GM19438 (cell line): Measurements from ENCODE around the gene TMEM51.

Experiments
- ATAC-seq: cut with Tn5 transposase; IDR thresholded peaks from one replicate; pipeline ENCODE4 v1.9.1; 2021; ENCODE audit warnings: low read depth; ENCODE audit not compliant: unreplicated experiment

The TMEM51 gene

DNA sequence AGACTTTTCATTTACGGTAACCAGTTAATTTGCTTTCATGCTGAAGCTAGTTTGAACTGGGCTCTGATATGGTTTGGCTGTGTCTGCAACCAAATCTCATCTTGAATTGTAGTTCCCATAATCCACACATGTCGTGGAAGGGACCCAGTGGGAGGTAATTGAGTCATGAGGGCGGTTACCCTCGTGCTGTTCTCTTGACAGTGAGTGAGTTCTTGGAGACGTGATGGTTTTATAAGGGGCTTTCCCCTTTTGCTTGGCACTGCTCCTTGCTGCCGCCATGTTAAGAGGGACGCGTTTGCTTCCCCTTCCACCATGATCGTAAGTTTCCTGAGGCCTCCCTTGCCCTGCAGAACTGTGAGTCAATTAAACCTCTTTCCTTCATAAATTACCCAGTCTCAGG is 83.2 kb downstream of the TMEM51 start:
- no peak for ATAC-seq

DNA sequence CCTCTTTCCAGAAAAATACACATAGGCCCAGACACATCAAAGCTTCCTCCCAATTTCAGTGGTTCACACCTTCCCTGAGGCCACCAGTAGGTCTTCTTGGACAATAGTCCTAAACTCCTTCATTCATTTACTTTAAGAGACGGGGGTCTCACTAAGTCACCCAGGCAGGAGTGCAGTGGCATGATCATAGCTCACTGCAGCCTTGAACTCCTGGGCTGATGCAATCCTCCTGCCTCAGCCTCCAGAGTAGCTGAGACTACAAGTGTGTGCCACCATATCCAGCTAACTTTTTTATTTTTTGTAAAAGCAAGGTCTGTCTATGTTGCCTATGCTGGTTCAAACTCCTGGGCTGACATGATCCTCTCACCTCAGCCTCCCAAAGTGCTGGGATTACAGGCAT is 85.2 kb downstream of the TMEM51 start:
- no peak for ATAC-seq

DNA sequence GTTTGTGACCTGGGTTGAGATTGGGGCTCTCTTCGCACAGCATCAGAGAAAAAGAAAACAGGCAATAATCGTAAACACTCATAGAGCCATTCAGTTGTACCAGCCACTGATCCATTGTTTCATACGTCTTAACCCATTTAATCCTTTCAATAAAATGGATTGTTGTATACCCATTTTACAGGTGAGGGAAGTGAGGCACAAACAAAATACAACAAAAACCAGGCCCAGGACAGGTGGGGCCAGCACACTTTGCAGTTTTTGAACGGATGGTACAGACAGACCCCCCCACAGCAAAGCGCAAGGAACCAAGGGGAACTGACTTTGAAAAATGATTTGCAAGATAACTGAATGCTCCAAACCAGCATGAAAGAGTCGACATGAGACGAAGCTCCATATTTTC is 89.2 kb downstream of the TMEM51 start:
- ATAC-seq, result no peak

DNA sequence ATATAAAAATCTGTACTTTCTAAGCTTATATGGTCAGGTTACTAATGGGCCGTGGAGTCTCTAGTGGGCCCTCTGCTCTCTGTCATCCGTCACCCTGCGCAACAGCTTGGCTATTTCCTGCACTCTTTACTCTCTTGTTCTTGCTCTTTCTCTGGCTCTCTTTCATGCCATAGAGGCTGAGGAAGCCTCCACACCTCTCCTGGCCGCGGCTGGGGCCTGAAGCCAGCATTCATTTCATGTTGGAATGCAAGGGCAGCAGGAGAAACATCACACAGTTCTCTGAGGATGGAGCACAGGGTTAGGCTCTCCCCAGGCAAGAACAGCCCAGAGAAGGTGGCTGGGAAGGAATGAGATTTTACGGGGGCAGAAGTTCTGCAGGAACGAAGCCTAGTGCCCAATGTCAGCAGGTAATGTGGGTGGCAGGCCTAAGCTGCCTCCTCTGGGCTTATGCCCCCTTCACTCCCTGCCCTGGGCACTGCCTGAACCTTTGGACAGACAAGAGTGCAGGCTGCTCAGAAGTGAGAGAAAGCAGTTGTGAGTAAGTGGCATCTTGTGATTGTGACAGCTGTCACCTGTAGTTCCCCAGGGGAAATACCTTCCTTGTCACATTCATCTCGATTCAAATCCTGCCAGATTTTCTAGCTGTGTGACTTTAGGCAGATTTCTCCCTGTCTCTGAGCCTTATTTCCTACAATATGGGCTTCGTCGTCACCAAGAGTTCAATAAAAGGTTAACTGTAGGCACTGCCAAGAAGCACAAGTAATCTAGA is 89.9 kb downstream of the TMEM51 start:
- ATAC-seq, result no peak

DNA sequence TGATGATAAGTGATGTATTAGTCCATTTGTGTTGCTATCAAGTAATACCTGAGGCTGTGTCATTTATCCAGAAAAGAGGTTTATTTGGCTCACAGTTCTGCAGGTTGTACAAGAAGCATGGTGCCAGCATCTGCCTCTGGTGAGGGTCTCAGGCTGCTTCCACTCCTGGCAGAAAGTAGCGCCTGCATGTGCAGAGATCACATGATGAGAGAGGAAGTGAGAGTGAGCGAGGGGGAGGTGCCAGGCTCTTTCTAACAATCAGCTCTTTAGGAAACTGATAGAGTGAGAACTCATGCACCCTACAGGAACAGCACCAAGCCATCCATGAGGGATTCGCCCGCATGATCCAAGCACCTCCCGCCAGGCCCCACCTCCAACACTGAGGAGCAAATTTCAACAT is 91.3 kb downstream of the TMEM51 start:
- no peak for ATAC-seq

DNA sequence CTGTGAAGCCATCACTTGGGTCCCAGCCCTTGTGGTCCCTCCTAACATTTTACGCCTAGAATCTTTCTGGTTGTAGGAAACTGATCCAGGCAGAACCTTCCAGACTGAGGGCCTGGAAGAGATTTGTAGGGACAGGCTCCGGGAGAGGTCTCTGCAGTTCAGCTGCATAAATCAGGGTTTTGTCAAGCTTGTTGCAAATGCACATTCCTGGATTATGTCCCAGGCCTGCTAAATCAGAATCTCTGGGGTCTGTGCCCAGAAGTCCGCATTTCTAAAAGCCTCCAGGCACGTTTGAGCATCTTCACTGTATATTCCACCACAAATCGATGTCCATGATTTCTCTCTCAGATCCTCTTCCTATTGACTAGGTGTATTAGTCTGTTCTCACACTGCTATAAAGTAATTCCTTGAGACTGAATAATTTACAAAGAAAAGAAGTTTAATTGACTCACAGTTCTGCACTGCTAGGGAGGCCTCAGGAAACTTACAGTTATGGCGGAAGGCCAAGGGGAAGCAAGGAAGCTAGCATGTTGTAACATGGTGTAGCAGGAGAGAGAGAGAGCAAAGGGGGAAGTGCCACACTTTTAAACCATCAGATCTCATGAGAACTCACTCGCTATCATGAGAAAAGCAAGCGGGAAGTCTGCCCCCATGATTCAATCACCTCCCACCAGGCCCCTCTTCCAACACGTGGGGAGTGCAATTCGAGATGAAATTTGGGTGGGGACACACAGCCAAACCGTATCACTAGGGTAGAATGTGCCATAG is 92.2 kb downstream of the TMEM51 start:
- no peak for ATAC-seq

DNA sequence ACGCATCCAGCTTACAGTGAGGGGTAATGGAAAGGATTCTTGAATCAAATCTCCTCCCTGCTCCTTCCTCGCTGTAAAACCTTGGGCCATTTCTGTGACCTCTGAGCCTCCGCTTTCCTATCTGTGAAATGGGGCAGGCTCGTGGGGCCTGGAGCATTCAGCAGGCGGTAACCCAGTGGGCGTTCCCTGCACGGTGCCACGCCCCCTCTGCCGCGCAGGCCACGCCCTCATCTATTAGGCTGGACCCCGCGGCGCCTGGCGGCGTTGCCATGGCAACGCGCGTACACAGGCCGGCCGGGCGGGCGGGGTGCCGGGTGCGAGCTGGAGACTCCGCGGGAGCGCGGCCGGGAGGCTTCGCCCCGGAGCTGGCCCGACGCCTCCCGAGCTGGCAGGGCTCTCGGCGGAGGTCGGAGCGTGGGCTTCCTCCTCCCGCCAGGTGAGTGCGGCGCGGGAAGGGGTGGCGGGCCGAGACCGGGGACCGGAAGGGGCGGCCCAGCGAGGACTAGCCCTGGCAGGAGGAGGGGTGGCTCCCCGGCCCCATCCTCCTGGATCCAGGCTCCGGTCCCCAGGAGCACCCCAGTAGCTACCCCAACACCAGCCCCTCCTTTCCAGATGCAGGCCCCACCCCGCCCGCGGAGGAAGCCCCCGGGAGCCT is 93.5 kb downstream of the TMEM51 start, which contains the start of gene FHAD1:
Gene FHAD1 (plus strand): TSS at position 264 of the 655 bp plus-strand sequence. CDS start 4,562 bp downstream, outside the sequence.
- no peak for ATAC-seq

DNA sequence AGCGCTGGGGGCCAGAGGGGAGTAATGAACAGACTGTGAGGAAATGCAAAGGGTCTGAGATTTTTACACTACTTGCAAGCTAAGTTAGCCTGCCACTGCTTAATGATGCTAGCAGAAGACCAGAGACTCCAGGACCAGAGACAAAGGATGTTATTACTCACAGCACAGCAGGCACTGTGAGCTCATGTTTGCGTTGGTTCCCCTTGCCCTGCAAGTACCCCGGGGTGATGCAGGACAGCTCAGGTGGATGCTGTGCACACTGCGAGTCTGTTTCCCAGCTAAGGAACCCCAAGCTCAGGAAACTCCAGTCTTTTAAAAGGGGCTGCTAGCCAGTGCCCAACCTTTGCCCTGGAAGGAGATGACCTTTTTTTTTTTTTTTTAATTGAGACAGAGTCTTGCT is 94.7 kb downstream of the TMEM51 start:
- no peak for ATAC-seq

DNA sequence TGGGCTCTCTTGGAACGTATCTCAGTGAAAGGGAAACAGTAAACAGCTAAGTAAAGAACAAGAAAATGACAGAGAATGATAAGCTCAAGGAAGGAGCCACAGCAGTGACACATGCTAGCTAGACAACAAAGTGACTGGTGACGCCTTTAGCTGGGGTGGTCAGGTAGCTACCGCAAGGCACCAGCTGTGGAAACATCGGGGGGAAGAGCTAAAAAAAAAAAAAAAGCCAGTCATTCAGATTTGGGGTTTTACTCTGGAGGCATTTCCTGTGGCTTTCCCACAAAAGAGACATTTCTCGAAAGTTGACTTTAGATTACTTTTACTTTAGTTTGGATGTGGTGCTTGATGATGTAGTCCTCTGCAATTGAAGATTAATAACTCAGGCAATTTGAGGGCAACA is 95.5 kb downstream of the TMEM51 start:
- ATAC-seq, result no peak

DNA sequence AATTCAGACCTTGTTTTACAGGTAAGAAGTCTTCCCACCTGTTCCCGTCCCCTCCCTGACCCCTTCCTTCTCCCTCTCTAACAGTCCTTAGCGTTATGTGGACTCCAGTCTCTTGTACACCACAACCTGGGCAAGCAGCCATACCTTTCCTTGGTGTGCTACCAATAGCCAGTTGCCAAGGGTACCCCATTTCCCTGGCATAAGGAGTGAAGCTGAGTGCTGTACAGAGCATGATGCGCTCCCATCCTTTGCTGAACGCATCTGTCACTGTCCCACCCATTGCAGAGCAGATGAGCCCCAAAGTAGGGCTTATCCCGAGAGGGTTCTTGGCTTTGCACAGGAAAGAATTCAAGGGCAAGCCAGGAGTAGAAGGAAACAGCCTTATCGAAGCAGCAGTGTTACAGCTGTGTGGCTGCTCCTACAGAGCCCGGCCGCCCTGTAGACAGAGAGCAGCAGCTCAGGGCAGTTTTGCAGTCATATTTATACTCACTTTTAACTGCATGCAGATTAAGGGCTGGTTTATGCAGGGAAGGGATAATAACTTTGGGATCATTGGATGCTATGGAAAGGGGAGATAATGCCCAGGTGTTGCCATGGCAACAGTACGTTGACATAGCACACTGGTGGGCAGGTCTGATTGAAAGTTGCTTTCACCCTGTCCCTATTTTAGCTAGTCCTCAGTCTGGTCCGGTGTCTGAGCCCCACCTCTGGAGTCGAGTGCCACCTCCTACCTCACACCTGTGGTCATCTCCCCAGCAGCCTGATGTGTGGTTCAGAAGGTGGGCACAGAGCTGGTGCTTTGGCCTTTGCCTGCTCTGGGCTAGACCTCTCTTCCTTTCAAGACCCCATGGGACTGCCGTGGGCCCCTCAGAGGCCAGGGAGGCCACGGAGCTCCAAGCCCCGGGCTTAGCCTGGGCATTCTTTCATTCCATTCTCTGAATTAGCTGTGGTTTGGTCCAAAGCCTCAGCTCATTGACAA is 98.6 kb downstream of the TMEM51 start:
- no peak for ATAC-seq

DNA sequence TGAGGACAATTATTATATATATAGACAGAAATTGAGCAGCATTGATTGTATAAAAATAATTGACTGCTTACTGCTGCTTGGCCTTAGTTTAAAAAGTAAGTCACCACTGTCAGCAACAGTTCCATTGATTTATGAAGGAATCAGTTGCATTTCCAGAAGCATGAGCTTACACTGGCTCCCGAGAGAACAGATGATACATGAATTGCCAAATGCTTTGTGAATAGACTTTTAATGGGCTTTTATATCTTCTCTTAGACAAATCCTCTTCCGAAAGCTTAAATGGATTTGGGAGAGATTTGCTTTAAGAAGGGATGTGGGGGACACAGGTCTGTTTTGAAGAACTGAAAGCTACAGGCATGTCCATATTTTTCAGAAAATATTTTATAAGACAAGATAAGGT is 101.0 kb downstream of the TMEM51 start:
- no peak for ATAC-seq

DNA sequence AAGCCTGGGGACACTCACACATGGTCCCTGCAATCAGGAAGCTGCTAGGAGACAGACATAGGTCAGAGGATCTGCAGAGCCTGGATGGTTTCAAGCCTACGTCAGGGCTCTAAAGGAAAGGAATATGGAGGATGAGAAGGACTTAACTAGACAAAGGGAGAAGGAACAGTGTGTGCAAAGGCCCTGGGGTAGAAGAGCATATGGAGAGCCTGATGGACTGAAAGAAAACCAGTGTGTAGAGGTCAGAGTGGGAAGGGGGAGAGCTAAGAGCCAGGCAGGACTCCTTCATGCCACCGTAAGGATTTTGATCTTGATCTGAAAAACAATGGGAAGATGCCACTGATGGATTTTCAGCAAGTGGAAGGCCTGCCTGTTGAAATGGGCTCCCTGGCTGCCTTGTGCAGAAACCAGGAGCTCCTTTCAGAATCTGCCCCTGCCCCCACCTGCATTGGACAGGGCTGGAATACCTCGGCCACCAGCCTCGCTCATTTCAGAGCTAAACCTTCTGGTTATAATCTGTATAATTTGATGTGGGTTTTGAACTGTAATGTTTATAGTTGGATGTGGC is 102.1 kb downstream of the TMEM51 start:
- ATAC-seq, result no peak

DNA sequence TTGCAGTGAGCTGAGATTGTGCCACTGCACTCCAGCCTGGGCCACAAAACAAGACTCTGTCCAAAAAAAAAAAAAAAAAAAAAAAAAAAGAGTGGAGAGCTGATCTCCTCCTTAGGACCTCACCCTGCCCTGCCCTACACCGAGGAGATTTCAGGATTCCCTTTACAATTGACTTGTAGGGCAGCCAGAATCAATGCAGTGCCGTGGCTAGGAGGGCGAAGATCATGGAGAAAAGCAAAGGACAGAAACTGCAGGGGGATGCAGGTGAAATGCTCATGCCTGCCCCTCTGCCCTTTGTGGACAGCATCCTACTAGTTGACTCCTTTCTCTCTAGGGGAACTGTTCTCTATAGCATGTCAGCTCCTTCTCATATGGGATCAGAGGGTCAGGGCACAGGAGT is 103.0 kb downstream of the TMEM51 start:
- no peak for ATAC-seq

DNA sequence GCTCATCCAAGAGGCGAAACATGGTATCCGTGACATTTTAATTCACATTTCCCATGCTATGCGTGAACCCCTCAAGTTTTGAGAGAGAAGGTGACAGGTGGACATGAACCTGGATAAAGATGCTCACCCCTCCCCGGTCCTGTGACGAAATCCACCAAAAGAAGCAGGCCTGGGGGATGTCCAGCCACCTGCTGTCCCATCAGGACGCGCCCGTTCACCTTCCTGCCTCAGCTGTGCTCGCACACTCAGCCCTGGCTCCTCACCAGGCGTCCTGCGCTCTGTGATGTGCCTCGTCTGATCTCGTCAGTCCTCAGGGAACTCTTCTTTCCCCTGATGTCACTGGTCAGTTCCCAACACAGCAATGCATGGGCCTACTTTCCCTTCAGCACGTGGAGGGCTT is 103.8 kb downstream of the TMEM51 start:
- ATAC-seq, result no peak

DNA sequence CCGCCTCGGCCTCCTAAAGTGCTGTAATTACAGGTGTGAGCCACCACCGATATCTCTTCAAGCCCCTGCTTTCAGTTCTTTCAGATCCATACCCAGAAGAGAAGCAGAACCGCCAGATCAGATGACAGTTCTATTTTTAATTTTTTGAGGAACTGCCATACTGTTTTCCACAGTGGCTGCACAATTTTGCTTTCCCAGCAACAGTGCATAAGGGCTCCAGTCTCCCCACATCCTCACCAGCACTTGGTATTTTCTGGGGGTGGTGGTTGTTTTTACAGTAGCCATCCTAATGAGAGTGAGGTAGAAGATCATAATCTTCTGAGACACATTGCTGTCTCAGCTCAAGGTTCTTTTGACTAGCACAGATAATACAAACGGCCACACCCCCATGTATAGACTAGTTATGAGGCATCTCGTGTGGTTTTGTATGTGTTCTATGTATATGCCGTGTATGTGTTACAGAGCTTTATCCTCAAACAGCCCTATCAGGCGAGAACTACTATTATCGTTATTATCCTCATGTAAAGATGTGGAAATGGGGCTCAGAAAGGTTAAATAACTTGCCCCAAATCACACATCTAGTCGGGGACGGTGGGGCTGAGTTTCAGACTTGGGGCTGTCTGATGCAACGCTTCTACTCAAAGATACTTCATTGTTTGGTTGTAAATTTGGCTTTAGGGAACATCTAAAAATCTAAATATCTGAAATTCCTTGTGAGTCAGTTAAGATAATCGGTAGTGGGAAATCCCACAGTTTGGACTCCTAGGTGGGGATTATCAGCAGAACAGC is 105.5 kb downstream of the TMEM51 start:
- no peak for ATAC-seq

DNA sequence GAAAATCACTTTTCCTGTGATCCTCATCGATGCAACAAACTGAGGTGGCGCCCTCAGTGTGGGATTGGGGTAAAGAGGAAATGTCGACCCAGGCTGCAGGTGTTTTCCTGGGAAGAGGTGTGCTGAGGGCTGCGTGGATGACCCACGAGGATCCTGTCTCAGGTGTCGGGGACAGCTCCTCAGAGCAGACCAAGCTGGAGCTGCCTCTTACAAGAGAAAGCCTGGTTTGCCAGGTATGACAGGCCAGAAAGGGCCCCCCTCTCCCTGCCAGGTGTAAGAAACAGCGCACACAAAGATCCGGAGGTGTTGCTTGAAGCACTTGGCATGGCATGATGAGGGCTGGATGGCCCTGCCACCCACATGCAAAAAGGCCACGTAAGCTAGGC is 106.1 kb downstream of the TMEM51 start:
- no peak for ATAC-seq

DNA sequence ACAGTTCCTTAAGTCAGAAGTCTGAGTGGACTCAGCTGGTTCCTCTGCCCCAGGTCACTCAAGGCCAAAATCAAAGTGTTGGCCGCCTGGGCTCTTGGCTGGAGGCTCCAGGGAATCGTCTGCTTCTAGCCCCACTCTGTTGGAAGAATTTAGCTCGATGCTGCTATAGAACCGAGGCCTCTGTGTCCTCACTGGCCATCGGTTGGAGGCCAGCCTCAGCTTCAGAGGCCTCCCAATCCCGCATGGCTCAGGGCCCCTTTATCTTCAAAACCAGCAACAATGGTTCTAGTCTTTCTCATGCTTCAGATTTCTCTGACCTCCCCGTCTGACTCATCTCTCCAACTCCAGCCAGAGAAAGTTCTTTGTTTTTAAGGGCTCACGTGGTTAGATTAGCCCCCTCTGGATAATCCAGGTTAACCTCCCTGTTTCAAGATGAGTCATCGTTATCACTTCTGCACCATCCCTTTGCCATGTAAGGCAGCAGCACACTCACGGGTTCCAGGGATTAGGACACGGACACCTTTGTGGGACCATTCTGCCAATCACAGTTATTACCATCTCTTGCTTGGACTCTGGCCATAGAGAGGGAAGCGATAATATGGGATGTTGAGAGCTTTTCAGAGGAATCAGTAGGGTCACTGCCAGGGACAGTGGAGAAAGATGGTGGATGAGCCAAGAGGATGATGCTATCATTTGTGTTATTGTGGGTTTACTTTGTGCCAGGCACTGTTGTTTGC is 107.0 kb downstream of the TMEM51 start:
- ATAC-seq, result no peak

DNA sequence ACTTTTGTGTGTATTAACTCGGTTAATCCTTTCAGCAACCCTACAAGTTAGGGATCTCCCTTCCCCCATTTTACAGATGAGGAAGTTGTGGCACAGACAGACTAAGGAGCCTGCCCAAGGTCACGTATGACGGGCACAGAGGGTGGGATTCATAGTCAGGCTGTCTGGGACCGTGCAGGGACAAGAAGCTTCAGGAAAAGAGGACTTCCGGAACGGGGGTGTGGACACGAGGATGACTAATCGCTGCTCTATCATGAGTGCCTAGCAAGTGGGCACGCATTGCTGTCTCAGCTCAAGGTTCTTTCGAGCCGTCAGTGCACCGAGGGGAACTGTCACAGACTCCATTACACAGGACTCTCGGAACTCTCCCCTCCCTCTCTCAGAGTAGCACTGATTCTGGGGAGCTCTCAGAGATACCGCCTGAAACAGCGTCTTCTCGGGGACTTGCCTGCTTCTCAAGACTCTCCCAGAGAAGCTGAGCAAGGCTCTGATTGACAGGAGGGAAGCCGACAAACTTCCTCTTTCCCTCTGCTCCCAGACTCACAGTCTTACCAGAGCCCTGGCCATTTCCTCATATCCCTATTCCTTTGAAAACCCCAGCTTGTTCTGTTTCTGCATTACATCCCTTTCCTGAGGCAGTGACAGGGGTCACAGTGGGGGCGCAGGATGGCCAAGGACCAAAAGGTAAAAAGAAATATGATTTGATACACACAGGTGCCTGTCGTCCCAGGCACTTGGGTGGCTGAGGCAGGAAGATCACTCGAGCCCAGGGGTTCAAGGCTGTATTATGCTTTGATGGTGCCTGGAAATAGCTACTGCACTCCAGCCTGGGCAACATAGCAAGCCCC is 107.8 kb downstream of the TMEM51 start:
- ATAC-seq, result no peak
